Activated naive CD4-positive, alpha-beta T cell (primary cell): ENCODE data around the gene CCSER1.
"Not testable (repeated sequence)": the region's sequence is repeated elsewhere in the genome, so short reads cannot be mapped to it uniquely, and the experiment has no call there.

Experiments used
- DNase-seq, 4 experiments: peaks; one replicate each; lab custom pipeline; 2025; lab: John Stamatoyannopoulos, UW

Gene CCSER1

DNA sequence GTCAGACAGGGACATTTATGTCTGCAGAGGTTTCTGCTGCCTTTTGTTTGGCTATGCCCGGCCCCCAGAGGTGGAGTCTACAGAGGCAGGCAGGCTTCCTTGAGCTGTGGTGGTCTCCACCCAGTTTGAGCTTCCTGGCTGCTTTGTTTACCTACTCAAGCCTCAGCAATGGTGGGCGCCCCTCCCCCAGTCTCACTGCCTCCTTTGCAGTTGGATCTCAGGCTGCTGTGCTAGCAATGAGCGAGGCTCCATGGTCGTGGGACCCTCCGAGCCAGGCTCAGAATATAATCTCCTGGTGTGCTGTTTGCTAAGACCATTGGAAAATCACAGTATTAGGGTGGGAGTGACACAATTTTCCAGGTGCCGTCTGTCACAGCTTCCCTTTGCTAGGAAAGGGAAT is 578.3 kb downstream of the CCSER1 start:
- not testable (repeated sequence) for DNase-seq

- DNase-seq = no peak
Observed at GRCh38 chr4:90715242-90715641, 588.0 kb downstream of the CCSER1 start.

DNA sequence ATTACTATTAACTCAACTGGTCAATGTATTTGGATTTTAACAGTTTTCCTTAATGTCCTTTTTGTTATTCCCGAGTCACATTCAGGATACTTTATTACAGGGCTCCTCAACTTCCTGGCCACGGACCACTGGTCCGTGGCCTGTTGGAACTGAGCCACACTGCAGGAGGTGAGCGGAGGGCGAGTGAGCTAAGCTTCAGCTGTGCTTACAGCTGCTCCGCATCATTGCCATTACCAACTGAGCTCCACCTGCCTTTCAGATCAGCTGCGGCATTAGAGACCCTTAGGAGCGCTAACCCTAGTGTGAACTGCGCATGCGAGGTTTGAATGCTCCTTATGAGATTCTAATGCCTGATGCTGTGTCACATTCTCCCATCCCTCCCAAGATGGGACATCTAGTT is 591.7 kb downstream of the CCSER1 start:
- DNase-seq = no peak

DNA sequence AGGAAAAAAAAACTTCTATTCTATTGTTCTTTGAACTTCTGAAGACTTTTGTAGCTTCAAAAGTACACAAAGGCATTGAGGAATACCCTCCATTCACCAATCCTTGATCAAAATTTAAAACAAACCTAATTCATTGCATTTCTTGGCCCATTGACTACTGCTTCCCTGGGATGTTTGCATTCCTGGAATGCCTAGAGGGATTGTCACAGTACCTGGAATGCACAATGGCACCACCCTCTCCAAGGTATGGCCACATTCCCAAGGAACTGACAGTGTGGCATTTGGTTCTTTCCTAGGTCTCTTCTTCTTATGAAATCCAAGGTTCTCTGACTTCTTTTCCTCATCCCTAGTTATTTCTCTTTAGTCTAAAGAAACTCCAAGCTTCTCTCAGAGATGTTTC is 600.7 kb downstream of the CCSER1 start:
- DNase-seq = no peak

GRCh38 chr4:90730752-90731151 is 603.6 kb downstream of the CCSER1 start:
- no peak for DNase-seq

- DNase-seq = no peak
Observed at GRCh38 chr4:90733211-90733610, 606.0 kb downstream of the CCSER1 start.

GRCh38 chr4:90745176-90745575 is 618.0 kb downstream of the CCSER1 start:
- DNase-seq = no peak

- no peak for DNase-seq
Observed at GRCh38 chr4:90753068-90753467, 625.9 kb downstream of the CCSER1 start.

- DNase-seq = no peak
Observed at GRCh38 chr4:90757534-90758060, 630.4 kb downstream of the CCSER1 start.

DNA sequence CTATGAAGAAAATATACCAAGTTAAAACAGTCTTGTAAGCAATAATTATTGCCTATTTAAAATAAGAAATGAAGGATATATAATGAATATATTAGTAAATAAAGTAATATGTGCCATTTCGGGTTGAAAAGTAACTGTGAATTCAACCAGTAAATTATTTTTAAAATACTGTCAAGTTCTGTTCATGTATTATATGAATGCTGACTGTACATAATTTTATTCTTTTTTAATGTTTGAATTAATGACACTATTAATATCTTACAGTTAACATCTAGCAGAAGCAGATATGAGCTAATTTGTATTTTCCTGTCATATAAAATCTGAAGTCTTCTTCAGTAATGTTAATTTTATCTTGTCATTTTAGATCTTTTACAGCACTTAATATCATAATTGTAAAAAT is 632.9 kb downstream of the CCSER1 start:
- DNase-seq = no peak

GRCh38 chr4:90766837-90767236 is 639.6 kb downstream of the CCSER1 start:
- no peak for DNase-seq

DNA sequence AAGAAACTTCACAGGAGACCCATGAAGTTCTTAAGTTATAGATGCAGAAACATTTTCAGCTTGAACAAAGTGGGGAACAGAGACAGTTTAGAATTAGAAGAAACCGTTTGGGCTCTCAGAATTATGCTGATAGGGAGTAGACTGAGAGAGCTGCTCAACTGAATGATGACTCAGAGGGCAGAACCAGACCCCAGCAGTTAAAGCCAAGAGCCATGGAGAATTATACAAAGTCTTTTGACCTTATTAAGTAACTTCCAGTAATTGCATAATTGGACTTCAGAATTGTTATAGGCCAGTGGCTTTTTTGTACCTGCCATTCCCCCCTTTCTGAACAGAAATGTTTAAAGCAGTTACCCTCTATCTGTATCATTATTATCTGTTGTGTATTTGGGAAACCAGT is 642.1 kb downstream of the CCSER1 start:
- DNase-seq = no peak

DNA sequence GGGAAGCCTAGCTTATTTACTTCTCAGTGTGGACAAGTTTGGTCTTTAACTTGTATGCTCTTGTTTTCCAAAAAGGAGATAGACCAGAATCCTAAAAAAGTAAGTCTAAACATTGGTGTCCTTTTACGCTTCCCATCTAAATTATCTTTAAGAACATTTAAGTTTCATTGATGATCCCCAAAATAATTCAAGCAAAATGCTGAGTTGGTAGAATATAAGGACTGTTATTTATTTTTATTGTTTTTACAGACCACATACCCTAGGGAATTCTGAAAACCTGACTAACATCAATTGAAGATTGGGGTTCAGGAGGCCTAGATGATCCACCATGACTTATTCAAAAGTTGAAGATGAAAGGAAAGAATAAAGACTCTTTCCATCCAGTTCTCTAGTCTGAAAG is 653.0 kb downstream of the CCSER1 start:
- DNase-seq = no peak

DNA sequence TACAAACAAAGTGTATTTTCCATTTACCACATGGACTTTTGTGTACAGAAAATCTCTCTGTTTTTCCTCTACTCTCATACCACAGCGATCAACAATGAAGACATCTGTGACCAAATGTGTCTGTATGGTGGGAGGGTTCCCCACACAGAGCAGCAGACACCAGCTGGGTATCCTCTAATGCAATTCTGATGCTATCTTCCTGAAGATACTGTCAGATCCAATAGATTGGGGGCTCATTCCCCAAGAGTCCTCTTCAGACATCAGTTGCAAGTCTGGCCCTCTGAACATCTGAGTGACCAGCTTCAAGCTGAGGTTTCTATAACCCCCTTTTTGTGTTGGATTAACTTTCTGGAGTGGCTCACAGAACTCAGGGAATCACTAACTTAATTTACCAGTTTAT is 659.4 kb downstream of the CCSER1 start:
- no peak for DNase-seq

DNA sequence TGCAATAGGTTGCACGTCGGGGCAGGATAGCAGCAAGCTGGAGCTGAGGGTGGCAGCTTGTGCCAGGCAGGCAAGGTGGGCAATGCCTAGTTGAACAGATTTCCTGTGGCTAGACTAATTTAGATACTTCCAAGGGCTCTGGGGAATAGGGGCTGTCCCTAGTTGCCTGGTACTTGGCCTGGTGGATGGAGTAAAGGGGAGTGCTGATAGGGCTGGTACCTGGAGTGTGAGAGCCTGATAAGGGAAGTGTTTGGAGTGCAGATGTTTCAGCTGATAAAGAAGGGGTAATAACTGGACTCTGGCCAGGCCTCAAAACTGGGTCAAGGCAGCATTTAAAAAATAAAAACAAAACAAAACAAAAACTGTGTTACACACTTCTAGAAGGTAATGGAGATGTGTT is 665.5 kb downstream of the CCSER1 start:
- DNase-seq = no peak

GRCh38 chr4:90798948-90799347 is 671.8 kb downstream of the CCSER1 start:
- no peak for DNase-seq

GRCh38 chr4:90799895-90800294 is 672.7 kb downstream of the CCSER1 start:
- no peak for DNase-seq

- DNase-seq = no peak
Observed at GRCh38 chr4:90815569-90815968, 688.4 kb downstream of the CCSER1 start.

- no peak for DNase-seq
Observed at GRCh38 chr4:90816754-90817153, 689.6 kb downstream of the CCSER1 start.

- DNase-seq = no peak
Observed at GRCh38 chr4:90824266-90825150, 697.3 kb downstream of the CCSER1 start.

- DNase-seq = no peak
Observed at GRCh38 chr4:90825849-90826248, 698.7 kb downstream of the CCSER1 start.

GRCh38 chr4:90833706-90834105 is 706.5 kb downstream of the CCSER1 start:
- no peak for DNase-seq

DNA sequence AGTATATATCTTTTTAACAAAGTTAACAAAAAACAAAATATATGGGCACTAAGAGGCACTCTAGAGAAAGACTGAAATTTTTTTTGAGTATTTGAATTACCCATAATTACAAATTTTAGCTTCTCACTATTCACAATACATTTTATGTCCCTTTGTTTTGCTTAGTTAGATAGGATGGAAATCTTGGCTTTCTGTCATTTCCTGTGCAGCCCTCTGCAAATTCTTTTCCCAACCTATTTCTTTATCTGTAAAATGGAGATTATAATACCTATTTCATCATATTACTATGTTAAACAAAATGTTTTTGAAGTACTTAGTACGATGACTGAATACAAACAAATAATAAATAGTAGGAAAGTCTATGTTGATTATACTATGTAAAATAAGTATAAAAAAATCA is 710.0 kb downstream of the CCSER1 start:
- DNase-seq = no peak

GRCh38 chr4:90838859-90839258 is 711.7 kb downstream of the CCSER1 start:
- DNase-seq = not testable (repeated sequence)
